K562 (cell line): ENCODE results near the gene IL10RB. TPM values are rescaled to one million over a fixed set of nuclear protein-coding genes. Genes with fewer than 3 reads are reported as not detected.

Experiments used
- ATAC-seq: fragments of 200-7000 bp; cut with Tn5 transposase; 3 replicates; pipeline ENCODE4 v1.9.1; 2020; ENCODE audit warnings: moderate library complexity
- BruUV-seq: library from RNA; stranded (reverse); fragments of 400-500 nt; replicated peaks from 2 replicates; lab custom pipeline; 2021; lab: Mats Ljungman, UMichigan
- CTCF ChIA-PET: fragments of 300-600 bp; formaldehyde crosslinking; extraction: SDS; loops from one replicate; lab custom pipeline; 2021; ENCODE audit warnings: low intra/inter-chr PET ratio; lab: Yijun Ruan, JAX
- POLR2A ChIA-PET: fragments of 300-600, 350-650 bp; sonication (Branson Sonifier 250); formaldehyde crosslinking; extraction: SDS; loops from one replicate; lab custom pipeline; 2021; ENCODE audit warnings: antibody characterized with exemption, inconsistent platforms; lab: Yijun Ruan, JAX
- DNase-seq, 4 experiments: peaks; one replicate each; pipeline versions ENCODE4 v3.0.0 to v3.0.0-alpha.2; 2011 to 2018; ENCODE audit warnings: low spot score in 3 of 4, mixed read lengths in 3 of 4; ENCODE audit errors: extremely low read depth in 1 of 4
- FAIRE-seq: peaks from 2 replicates; lab custom pipeline; 2011; peaks lifted over from hg19 to GRCh38; lab: Jason Lieb, UNC
- H2AFZ ChIP-seq: 2 replicates; pipeline ENCODE4 v1.6.0; 2011; ENCODE audit warnings: low read depth, low read length, control low read depth, inconsistent platforms
- H3K27ac ChIP-seq: fragments of 200-600 bp; 3 replicates; pipeline ENCODE4 v1.8.0; 2011; ENCODE audit warnings: low read depth, mild to moderate bottlenecking, control low read depth, inconsistent platforms, low read length, moderate library complexity, mixed read lengths; ENCODE audit errors: extremely low read depth
- H3K27me3 ChIP-seq, 2 experiments: fragments of 300-600 bp in 1 of 2; 2 replicates in 1 of 2; 3 replicates in 1 of 2; pipeline versions ENCODE4 v1.6.0 to v1.8.0; 2011; ENCODE audit warnings: inconsistent platforms in 2 of 2, low read length in 2 of 2, mild to moderate bottlenecking in 1 of 2, mixed read lengths in 1 of 2, moderate library complexity in 1 of 2; ENCODE audit not compliant: control insufficient read depth in 2 of 2, insufficient read depth in 2 of 2
- H3K36me3 ChIP-seq: fragments of 300-600 bp; 3 replicates; pipeline ENCODE4 v1.8.0; 2011; ENCODE audit warnings: mild to moderate bottlenecking, low read length, inconsistent platforms; ENCODE audit not compliant: control insufficient read depth, insufficient read depth
- H3K4me1 ChIP-seq, 2 experiments: fragments of 200-600 bp in 1 of 2; replicated peaks in 1 of 2; 2 replicates in 1 of 2; 3 replicates in 1 of 2; pipeline versions ENCODE4 v1.5.1 to v1.8.0; 2011; ENCODE audit warnings: inconsistent platforms in 2 of 2, low read length in 2 of 2, mild to moderate bottlenecking in 1 of 2, mixed read lengths in 1 of 2, moderate library complexity in 1 of 2; ENCODE audit not compliant: control insufficient read depth in 2 of 2, insufficient read depth in 2 of 2
- H3K4me2 ChIP-seq: 2 replicates; pipeline ENCODE4 v1.6.1; 2011; ENCODE audit warnings: low read length, control low read depth, inconsistent platforms, mixed read lengths; ENCODE audit not compliant: insufficient read depth
- H3K4me3 ChIP-seq: fragments of 200-600 bp; sonication (generic), shearing (Covaris generic); 2 replicates; pipeline ENCODE4 v1.5.1; 2016; ENCODE audit warnings: control low read depth, inconsistent platforms
- H3K79me2 ChIP-seq: fragments of 200-600 bp; 3 replicates; pipeline ENCODE4 v1.8.0; 2011; ENCODE audit warnings: low read length, inconsistent platforms; ENCODE audit not compliant: control insufficient read depth, insufficient read depth
- H3K9ac ChIP-seq, 2 experiments: 2 replicates each; pipeline versions ENCODE4 v1.6.0 to v1.6.1; 2011; ENCODE audit warnings: low read depth in 2 of 2, low read length in 2 of 2, control low read depth in 1 of 2, inconsistent platforms in 1 of 2, mild to moderate bottlenecking in 1 of 2, mixed read lengths in 1 of 2; ENCODE audit not compliant: insufficient read depth in 1 of 2
- H3K9me1 ChIP-seq: one replicate; pipeline ENCODE4 v1.6.0; 2011; ENCODE audit warnings: inconsistent platforms, mild to moderate bottlenecking, low read length, moderate library complexity; ENCODE audit not compliant: control insufficient read depth, insufficient read depth
- H3K9me3 ChIP-seq: replicated peaks from 2 replicates; pipeline ENCODE4 v1.5.1; 2011; ENCODE audit warnings: low read depth, low read length, inconsistent platforms; ENCODE audit not compliant: control insufficient read depth, insufficient read depth
- H4K20me1 ChIP-seq: replicated peaks from 2 replicates; pipeline ENCODE4 v1.6.1; 2011; ENCODE audit warnings: low read length, inconsistent platforms, mixed read lengths; ENCODE audit not compliant: control insufficient read depth, insufficient read depth
- BRF1 ChIP-seq: IDR thresholded peaks from 3 replicates; pipeline ENCODE4 v1.6.1; 2011; ENCODE audit warnings: borderline replicate concordance, mild to moderate bottlenecking; ENCODE audit not compliant: insufficient read length; ENCODE audit errors: extremely low read depth
- CLOCK ChIP-seq: fragments of 250-450 bp; sonication (Bioruptor Pico); IDR thresholded peaks from 2 replicates; pipeline ENCODE4 v1.4.0; 2020; ENCODE audit warnings: mild to moderate bottlenecking, moderate library complexity, borderline replicate concordance
- NFE2L1 ChIP-seq: fragments of 450-650 bp; IDR thresholded peaks from 2 replicates; pipeline ENCODE4 v1.6.1; 2016; ENCODE audit warnings: missing genetic modification characterization, low read depth, mild to moderate bottlenecking, missing compliant biosample characterization, moderate library complexity, borderline replicate concordance
- SAFB ChIP-seq: fragments of 200-400 bp; formaldehyde crosslinking; IDR thresholded peaks from 2 replicates; pipeline ENCODE4 v1.6.1; 2017; ENCODE audit warnings: low read depth, low read length, borderline replicate concordance
- SFPQ ChIP-seq: fragments of 200-400 bp; formaldehyde crosslinking; IDR thresholded peaks from 2 replicates; pipeline ENCODE4 v1.6.1; 2017; ENCODE audit warnings: mild to moderate bottlenecking, low read depth, low read length, moderate library complexity
- SMARCB1 ChIP-seq: IDR thresholded peaks from 2 replicates; pipeline ENCODE4 v1.6.1; 2011; ENCODE audit warnings: improper control_type of control experiment, low read depth; ENCODE audit not compliant: insufficient read length
- YY1 ChIP-seq, 3 experiments: IDR thresholded peaks; 2 replicates each; pipeline ENCODE4 v1.6.1; 2011; ENCODE audit warnings: low read length in 2 of 3, mild to moderate bottlenecking in 2 of 3, moderate library complexity in 2 of 3, borderline replicate concordance in 1 of 3, control low read depth in 1 of 3, low read depth in 1 of 3; ENCODE audit not compliant: insufficient read depth in 3 of 3, insufficient replicate concordance in 2 of 3, control insufficient read depth in 1 of 3, insufficient read length in 1 of 3; ENCODE audit errors: extremely low read depth in 1 of 3
- WGBS: fragments of 100-300 bp; shearing (Covaris generic); methylation state at CpG from one replicate; pipeline ENCODE4 v1.1.6; 2016; ENCODE audit warnings: low coverage, mixed read lengths; ENCODE audit not compliant: insufficient coverage; ENCODE audit errors: missing lambda C conversion rate; 5-methylcytosine and 5-hydroxymethylcytosine counted together
- in situ Hi-C: fragments of 300-500 bp; cut with MboI; formaldehyde crosslinking; loops from 4 replicates; pipeline ENCODE4 v1.15.0; 2018; ENCODE audit warnings: inconsistent platforms, mixed read lengths
- intact Hi-C: fragments of 100-400 bp; cut with micrococcal nuclease; formaldehyde crosslinking; loops from 2 replicates; pipeline ENCODE4 v1.14.2; 2022
- polyA plus RNA-seq, 8 experiments: library from polyadenylated mRNA; depleted of rRNA in 4 of 8; stranded (reverse) in 5 of 8; unstranded in 3 of 8; fragments of >200 nt; fragmentation: Nextera tagmentation in 2 of 8; fragmentation: Illumina TruSeq in 1 of 8; extraction: Ambion mirVana in 2 of 8; extraction: Trizol in 1 of 8; gene quantifications; 2 replicates each; pipeline versions ENCODE4 v1.2.1 to v1.2.3, GENCODE V29; 2011 to 2014; ENCODE audit warnings: inconsistent platforms in 1 of 8, missing spikeins in 1 of 8
- total RNA-seq, 7 experiments: library from RNA; depleted of rRNA in 6 of 7; stranded (reverse); fragments of >200 nt in 6 of 7; fragmentation: Illumina TruSeq in 2 of 7; extraction: Trizol in 2 of 7; gene quantifications; 2 replicates each; pipeline versions ENCODE4 v1.2.1 to v1.2.3, GENCODE V29; 2011 to 2021; ENCODE audit warnings: low replicate concordance in 1 of 7

IL10RB gene
- total and polyA plus RNA-seq, 9 of the 15 experiments (the other 6 are each of a cell fraction or from before 2014, with no cell fraction given), result 10.9 to 33.8 (median 23.0) TPM

DNA sequence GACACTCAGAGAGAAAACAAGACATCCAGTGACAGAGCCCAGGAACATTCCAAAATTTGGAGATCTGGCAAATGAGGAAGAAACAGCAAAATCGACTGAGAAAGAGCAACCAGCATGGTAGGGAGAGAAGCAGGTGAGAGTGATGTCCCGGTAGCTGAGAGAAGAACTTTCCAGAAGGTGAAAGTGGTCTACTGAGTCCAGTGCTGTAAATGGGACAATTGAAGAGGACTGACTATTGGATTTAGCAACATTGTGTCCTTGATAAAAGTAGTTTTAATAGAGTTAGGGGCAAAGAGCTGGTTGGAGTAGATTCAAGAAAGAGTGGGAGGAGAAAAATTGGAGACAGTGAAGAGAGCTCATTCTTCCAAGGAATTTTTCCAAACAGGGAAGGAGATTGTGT lies 15.0 kb upstream of the IL10RB start:
- Histone ChIP-seq H3K9ac (no peak overlapping the region), H2AFZ (no peak overlapping the region), H3K9me1 (no peaks in the 10 kb centered on the region), H3K27ac (no peak overlapping the region), H3K4me3 (no peak overlapping the region), H3K4me2 (no peak overlapping the region), H3K4me1 (no peaks in the 10 kb centered on the region; a peak in 1 of 5 replicates), H4K20me1 (no peaks in the 10 kb centered on the region), H3K9me3 (no peaks in the 10 kb centered on the region), H3K36me3 (peaks cover 91% of the 10 kb centered on the region), H3K27me3 (no peaks in the 10 kb centered on the region), H3K79me2 (no peaks in the 10 kb centered on the region)
- ChIA-PET CTCF (no interaction called here), POLR2A (interaction anchor here (0.7 kb wide), 1 partner anchor 295 kb away, joined by 3 read pairs; no protein-coding TSS in a partner anchor)
- ATAC-seq (no peak), FAIRE-seq (no peak), DNase-seq (no peak)
- intact Hi-C loops, result no loop called here
- no TSS peak for BruUV-seq
- WGBS, result 73% methylated on average over 2 of the region's 2 CpGs
- TF ChIP-seq SMARCB1 (no peak), BRF1 (no peak), SAFB (no peak), SFPQ (no peak), YY1 (IDR thresholded peaks at IDR 0.05; ENCODE audit: borderline replicate concordance in 1 of 3, control insufficient read depth in 1 of 3, extremely low read depth in 1 of 3, insufficient read depth in 3 of 3, insufficient read length in 1 of 3, insufficient replicate concordance in 2 of 3, low read depth in 1 of 3, low read length in 2 of 3) (no peak), CLOCK (no peak), NFE2L1 (tag) (no peak)
- in situ Hi-C loops, result no loop called here
